ENCODE results near the gene ADGRV1.

- TF ChIP-seq CTCF (IDR thresholded peaks at IDR 0.05; ENCODE audit: borderline replicate concordance, extremely low read depth, low read length, poor library complexity, severe bottlenecking) (no peak), EZH2 (IDR thresholded peaks at IDR 0.05; ENCODE audit: borderline replicate concordance, low read depth, low read length, severe bottlenecking) (no peak)
These were observed 619.0 kb downstream of the ADGRV1 start for GRCh38 chr5:91177639-91178038.

All from DND-41 (cell line).